Measurements from ENCODE around the gene STRADB. TPM values are rescaled to one million over a fixed set of nuclear protein-coding genes. Genes with fewer than 3 reads are reported as not detected.

The STRADB gene
- total and polyA plus RNA-seq, 3 experiments from 2014 or later: 22.3 to 35.3 (median 27.7) TPM

Other genes starting within 250 kb of the STRADB start
- 10 to 100 TPM; 48.1 to 55.5 TPM for gene CASP8, start 191.2 kb upstream of the STRADB start, total RNA-seq
- gene CASP8, start 191.2 kb upstream of the STRADB start, polyA plus RNA-seq: 108 TPM
- 1 to 10 TPM; 1.8 to 2.5 TPM for gene FLACC1, start 94.4 kb upstream of the STRADB start, total RNA-seq
- gene FLACC1, start 94.4 kb upstream of the STRADB start, polyA plus RNA-seq: 0.97 TPM
- gene TRAK2, start 282 bp upstream of the STRADB start, total RNA-seq: 10 to 100 TPM; 24.9 to 26.0 TPM
- 40.1 TPM for gene TRAK2, start 282 bp upstream of the STRADB start, polyA plus RNA-seq
- 10 to 100 TPM; 18.5 TPM for gene TMEM237, start 191.8 kb downstream of the STRADB start, total RNA-seq
- 6.7 TPM for gene TMEM237, start 191.8 kb downstream of the STRADB start, polyA plus RNA-seq
- not detected for gene MPP4, start 246.9 kb downstream of the STRADB start, total RNA-seq
- gene MPP4, start 246.9 kb downstream of the STRADB start, polyA plus RNA-seq: not detected

All from CD8-positive, alpha-beta memory T cell (primary cell).